Dermis blood vessel endothelial cell (primary cell): ENCODE results near the gene PITPNB. TPM values are rescaled to one million over a fixed set of nuclear protein-coding genes. Genes with fewer than 3 reads are reported as not detected.

Source experiments
- DNase-seq: peaks from one replicate; pipeline ENCODE4 v3.0.0; 2010
- total RNA-seq: library from RNA; depleted of rRNA; stranded (reverse); fragments of >200 nt; gene quantifications from 2 replicates; pipeline ENCODE4 v1.2.3, GENCODE V29; 2014

Gene PITPNB
- total RNA-seq, 1 donor from 2014 or later: 32.0 TPM

DNA sequence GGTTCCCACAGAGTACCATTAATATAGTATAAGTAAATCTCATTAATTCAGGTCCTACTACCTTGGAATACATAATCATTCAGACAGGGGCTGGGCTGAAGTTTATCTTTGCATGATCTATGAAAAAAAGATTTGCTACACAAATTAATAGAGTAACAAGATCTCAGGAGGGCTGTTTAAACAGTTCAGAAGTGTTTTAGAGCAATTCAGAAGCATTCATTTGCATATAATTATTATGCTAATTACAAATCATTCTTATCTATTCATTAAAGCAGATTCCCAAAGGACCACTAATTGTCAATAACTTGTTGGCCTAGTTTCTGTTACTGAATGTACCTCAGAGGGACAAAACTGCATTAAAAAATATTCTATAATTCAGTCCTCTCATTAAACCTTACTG lies 40.5 kb downstream of the PITPNB start:
- DNase-seq: no peak

DNA sequence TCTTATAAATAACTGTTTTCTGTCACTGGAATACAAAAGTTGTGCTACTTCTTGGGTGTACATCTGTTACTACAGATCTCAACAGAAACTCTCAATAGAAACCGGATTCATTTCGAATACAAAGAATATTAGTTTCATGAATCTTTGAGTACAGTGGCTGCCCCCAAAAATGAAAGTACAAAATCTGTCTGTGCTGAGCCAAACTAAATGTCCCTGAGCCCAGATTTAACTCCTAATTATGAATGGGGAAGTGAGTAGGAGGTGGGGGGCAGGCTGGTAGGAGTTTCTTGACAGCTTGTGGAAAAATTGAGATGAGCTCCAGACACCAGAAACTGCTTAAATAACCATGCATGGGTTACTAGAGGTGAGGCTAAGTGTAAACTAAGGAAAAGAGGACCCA lies 41.6 kb downstream of the PITPNB start:
- no peak for DNase-seq

DNA sequence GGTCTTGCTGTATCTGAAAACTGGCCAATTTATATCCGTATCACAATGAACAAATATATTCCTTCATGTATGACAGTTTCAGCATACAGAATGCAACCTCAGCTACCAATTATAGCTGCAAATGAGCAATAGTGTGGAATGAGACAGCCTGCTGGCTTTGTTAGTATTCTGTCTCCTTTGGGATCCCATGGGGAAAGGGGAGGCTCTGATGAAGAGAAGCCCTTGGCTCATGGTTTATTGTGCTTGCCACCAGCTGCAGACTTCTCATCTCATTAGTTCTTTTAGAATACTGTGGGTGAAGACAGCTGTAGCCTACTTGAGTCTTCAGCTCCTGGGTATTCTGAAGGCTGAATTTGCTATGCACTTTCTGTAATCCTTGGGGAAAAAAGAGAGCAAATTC lies 42.4 kb downstream of the PITPNB start:
- DNase-seq: no peak

DNA sequence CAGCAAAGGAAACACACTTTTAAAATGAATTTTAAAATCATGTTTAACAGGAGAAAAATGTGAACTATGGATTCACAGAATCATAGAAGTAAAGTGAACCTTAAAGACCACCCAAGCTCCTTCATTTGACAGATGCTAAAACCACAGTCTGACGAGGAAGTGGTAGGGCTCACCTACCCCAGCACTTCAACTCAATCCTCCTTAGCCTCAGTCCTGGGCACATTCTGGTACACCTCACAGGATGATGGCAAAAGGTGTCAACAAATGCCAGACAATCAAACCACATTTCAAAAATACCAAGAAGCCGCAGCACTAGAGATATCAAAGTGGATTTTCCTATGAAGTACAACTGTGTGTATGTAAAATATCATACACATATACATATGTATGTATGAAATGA lies 43.1 kb downstream of the PITPNB start:
- DNase-seq: no peak

DNA sequence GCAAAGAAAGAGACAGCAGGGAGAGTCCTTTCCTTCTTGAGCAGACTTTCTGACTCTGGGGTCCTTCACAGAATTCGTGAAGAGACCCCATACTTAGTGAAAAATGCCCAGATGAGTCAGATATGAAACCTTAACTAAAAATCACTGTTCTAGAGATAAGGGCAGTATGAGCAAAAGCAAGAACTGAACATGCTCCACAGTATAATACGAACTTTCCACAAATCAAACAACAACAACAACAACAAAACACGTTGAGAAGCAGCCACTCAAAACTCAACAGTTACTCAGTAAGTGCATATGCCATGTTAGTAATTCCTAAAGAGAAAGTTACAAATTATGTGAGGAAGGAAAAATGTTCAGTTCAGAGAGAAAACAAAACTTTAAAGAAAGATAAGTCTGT lies 44.3 kb downstream of the PITPNB start:
- DNase-seq: no peak

DNA sequence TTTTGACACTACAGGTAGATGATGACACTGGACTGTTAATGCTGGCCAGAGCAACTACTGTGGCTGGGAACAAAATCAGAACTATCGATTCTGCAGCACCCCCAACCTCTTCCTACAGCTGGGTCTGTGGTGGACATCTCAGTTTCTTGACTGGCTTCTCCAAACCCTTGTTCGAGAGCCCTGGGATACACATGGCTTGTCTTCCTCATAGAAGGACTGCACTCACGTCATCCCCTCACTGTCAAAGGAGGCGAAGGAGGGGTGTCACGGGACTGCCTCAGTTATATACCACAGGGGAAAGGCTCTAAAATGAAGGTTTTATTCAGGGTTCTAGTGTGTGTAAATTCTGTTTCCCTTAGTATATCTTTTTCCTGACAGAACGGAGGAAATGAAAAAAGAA lies 44.9 kb downstream of the PITPNB start:
- DNase-seq: no peak

DNA sequence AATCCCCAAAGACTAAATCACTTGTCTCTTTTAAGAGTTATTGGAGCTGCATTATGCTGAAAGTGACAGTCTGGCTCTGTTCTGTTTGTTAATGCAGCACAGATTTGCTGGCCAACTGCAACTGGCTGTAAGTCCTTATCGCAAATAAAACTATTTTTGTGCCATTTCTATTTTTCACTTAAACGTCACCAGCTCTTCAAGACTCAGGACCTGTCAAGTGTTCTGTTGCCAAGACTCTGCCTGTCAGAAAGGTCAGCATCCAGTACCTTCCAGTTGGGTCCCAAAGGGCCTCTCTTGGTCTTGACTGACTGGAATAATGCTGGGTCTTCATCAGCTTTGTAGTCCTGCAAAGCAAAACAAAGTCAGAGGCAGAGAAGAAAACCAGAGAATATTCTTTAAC lies 45.6 kb downstream of the PITPNB start:
- no peak for DNase-seq

DNA sequence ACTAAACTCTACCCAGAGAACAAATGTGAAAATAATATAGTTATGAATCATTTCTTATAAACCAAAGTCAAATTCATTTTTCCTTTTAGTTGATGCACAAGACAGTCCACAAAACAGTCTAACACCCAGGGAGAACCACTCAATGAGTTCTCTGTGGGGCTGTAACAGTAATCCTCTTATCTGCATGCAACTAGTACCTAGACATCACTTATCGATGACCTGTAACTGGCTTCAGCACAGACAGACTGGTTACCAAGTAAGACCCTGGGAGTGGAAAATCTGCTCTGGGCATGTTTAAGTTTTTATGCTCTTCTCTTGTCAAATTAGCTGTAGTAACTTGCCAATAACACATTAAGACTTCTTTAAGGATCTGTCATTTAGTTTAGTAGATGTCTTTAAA lies 46.6 kb downstream of the PITPNB start:
- no peak for DNase-seq

DNA sequence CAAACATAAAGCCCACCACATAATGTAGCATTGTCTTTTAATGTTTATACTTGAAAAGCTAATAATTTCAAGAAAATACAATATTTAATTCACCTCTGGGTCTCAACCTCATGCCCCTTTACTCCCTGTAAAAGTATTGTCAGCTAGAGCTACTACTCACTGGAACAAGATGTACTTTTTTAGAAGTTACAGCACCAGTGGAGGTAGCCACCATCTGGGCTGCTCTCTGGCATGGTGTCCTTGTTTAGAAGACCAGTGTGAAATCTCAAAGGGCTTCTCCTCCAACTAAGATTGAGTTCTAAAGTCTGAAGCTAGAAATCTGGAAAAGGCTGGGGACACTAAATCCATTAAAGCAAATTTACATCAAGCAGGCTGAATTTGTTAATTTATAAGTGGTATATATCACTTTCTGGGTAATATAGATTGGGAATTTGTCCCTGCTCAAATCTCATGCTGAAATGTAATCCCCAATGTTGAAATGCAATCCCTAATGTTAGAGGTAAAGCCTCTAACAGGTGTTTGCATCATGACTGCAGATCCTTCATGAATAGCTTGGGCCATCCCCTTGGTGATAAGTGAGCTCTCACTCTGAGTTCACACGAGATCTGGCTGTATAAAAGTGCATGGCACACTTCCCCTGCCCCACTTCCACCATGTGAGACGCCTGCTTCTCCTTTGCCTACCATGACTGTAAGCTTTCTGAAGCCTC lies 47.6 kb downstream of the PITPNB start:
- no peak for DNase-seq

DNA sequence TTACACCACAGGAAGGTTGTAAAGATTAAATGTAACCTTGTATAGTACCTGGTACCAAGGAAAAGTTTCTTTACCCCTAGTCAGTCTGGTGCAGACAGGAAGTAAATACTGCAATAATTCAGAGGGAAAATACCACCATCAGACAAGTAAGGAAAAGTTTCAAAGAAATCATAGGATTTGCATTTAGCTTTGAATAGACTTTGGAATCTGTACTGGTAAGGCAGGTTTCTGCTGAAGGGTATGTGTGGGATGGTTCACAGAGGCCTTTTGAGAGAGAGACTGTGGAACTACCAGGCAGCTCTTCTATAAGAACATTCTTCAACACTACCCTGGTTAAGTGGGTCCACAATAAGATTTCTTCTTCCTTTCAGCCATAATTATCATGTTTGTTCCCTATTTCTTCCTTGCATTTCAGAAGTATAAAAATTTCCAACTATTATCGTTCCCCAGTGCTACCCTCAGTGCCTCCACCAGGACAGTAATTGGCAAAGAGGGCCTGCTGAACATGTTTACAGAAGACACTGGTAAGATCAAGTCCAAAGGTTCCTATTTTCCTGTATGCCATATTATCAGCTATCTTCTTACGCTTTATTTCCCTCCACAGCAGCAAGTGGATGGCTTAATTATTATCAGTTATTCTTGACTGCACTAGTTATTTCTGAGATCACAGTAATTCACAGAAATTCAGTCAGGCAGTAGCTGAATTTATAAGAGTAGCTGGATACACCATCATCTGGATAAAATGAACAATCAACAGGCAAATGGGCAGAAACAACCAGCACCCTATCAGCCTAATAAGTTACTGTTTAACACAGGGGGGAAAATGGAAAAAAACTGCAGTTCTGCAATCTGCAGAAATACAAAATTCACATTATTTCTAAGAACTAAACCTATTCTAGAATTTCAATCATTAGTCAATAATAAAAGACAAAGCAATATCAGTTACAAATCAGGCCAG lies 48.5 kb downstream of the PITPNB start:
- DNase-seq: no peak

DNA sequence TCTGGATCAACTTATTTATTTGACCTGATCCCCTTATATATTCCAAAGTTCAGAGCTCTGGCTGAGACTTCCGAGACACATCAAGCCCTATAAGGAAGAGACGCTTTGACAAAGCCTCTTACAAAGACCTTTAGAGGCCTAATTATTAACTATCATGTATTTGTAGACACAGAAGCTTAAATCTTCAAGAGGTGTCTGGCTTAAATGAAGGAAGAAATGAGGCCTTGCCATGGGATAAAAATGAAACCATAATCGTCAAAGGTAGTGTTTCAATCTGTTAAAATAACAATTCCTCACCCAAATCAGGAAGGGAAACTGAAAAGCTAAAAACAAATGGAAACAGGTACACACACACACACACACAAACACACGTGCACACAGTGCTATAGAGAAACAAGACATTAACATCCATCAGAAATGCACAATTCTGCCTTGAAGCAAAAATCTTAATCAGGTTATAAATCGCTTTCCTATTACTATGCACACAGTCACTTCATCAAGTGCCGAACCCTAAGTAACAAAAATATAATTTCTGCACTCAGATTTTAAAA lies 50.2 kb downstream of the PITPNB start:
- no peak for DNase-seq

DNA sequence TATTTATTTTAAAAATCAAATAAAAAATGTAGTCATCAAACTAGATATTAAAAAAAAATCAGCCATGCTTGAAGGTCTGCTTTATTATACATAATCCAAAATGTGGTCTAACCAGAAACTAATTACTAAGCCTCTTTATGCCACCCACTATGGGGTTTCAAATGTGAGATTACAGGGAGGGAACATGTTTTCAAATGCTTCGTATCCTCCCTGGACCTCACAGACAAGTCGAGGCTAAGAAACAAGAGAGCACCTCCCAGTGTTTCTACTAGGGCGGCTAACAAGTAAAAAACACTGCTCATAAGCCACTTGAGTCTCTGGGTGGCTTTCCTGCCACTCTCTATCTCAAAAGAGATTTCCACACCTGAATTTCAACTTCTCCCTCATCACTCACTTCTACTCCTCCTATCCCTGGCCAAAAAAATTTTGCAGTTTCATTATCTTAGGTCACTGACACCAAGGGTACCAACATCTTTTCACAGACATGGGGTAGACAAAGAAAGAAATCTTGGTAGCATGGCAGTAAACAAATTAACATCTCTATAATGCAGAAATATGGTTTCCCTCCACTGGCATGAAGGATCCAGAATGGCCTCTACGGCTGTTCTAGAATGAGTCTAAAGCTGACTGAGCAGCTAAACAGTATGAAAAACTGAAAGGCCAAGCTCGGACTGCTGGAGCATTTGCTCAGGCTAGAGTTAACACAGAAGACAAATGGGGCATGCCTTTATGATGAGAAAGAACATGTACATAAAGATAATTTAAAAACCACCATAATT lies 50.9 kb downstream of the PITPNB start:
- no peak for DNase-seq

DNA sequence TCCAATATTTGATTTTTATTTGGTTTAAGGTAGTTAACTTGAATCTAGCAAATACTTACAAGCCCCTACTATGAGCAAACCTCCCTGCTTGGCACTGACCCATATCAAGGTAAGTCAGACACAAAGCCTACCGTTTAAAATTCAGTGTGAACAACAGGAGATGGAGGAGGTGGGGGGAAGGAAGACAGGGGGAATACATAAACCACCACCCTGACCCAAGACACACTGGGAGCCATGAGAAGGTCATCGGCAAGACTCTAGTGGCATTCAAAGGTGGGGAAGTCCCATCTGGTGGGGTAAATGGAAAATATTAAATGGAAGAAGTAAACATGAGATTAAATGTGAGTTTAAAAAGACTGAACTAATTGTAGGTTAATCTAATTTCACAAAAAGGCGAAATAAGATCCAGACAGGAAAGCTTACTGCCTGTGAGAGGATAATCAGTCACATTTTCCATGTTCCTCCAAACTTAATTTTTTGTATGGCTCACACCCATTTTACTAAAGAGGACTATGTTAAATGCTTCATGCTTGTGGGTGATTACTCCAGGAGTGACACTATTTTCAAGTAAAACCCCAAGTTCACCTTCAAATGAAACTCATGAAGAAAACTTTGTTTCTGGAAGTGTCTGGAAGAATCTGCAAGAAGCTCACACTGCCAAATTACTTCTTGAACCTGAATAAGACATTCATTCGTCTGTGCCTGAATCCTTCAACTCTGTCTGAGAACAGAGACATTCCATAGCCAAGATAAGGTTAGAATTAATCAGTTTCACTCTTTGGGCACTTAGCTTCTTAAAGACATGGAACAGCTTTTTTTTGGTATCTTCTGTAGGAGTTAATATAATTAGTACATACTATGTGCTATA lies 51.7 kb downstream of the PITPNB start:
- no peak for DNase-seq

DNA sequence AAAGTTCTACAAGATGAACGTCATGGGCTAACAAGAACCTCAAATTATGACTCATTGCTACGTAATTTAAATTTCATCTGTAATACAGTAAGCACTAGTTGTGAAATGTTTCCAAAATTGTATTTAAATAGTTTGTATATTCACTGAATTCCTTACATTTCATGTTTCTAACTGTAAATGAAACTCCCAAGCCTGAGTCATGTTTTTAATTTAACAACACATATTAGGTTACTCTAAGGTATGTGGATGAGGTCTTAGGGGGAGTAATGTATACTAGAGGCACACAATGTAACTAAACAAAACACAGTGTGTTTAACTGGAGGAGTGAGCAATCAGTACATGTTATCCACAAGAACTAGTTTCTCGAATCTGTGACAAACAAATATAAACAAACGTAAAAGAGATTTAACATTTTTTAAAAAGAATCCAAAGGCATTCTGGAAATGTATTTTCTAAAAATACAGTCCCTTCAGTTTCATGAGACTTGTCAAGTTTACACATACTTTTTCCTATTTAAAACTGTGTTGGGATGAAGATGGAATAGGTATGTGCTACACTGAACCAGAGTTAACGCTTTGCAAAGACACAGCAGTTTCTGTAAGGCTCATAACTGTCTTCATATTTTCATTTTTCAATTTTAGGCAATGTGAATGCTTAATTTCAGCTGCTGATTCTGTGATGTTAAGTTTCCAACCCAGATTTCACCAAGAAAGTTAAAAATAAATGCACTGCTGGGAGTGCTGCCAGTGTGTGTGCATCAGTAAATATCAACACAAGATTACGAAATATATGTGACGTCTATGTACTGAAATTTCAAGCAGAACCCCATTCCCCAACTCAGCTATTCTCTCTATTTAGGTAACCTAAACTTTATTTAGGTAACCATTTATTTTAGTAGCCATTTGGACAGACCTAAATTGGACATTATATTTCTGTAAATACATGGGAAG lies 52.6 kb downstream of the PITPNB start:
- DNase-seq: no peak

DNA sequence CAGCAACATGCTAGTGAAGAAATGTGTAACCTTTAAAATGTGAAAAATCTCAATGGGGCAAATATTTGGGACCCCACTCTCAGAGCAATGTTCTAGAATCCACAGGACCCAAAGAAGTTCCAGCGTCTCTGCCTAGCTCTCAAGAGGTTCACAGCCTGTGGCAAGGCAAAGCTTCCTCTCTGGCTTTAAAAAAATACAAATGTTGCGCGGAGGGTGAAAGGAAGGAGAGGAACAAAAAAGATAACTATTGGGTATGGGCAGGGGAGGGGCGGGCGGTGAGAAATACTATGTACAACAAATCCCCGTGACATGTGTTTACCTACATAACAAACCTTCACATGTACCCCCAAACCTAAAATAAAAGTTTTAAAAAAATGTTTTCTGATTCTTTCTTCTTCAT lies 53.6 kb downstream of the PITPNB start:
- DNase-seq: no peak

DNA sequence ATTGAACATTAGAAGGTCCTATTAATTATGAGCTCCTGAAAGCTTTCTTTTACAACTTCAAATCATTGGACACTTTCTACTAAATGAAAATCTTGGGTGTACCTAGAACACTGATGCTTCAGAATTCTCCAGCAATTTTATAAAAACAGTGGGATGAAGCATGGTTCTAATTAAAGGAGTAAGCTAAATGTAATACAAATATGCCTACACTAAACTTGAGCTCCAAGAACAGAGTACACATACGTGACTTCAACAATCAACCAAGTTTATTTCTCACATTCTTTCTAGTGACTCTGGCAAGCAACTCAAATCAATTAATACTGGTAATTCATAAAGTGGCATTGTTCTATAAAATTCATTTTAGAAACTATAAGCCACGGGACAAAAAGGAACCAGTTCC lies 55.5 kb downstream of the PITPNB start:
- no peak for DNase-seq

DNA sequence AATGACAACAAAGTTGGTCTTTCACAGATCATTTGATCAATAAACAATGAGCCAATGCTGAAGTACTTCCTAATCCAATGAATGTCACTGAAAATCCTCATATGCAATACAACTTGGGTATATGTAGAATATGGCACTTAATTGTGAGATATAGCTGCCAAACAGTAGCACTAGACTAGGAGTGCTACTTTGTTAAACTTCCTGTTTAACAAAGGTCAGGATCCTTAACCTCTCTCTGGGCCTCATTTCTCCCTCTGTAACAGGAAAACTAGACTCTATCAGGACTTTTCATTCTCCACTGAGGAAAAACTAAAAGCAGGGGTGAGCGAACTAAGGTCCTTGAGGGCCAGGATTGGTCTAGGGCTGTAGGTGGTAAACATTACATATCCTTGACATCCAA lies 56.1 kb downstream of the PITPNB start:
- peak; percentile 9 for DNase-seq

DNA sequence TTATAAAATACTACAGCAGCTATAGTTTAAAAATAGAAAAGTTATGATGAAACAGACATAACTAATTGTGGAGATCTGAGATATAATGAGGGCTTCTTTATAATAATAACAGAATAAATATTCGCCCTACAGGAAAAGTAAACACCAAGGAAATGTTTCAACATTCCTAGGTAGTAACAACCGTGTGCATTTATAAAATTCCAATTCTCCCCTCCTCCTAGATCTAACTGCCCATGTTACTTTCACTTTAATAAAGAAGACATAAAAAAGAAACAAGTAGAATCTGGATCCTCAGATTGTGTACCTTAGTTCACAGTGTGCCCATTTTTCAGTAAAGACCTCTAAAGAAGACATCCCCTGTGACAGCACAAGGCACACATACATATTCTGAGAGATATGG lies 59.7 kb downstream of the PITPNB start:
- no peak for DNase-seq

DNA sequence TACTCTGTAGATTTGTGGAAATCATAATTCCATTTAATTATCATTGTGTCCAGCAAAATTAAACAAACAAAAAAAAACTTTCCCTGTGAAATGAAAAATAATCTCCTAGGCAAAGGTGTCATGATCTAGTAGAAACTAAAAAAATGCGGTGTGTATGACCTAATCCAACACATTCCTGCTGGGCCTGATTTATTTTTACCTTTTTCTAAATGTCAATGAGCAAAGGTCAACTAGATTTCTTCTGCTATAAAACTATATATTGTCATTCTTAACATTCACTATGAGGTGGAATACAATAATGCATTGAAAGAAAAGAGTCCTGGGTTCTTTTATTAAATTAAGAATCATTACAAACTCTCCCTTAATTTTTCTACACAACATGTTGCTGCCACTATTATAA lies 60.4 kb downstream of the PITPNB start:
- DNase-seq: no peak

DNA sequence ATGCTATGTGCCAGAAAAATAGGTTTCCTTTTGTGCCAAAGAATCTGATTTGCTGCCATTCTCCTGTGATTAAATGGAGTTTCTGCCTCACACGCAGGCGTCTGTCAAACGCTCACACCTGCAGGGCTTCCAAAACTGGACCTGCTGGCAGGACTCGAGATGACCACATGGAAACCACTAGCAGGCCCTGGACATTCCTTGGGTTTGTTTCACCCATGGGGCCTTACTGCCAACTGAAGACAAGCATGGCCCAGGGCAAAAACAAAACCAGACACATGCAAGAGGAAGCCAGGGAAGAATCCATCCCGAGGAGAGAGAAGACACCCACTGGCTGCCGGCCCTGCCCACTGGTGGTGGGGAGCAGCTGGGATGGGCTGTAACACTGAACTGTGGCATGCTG lies 61.6 kb downstream of the PITPNB start:
- DNase-seq: no peak

DNA sequence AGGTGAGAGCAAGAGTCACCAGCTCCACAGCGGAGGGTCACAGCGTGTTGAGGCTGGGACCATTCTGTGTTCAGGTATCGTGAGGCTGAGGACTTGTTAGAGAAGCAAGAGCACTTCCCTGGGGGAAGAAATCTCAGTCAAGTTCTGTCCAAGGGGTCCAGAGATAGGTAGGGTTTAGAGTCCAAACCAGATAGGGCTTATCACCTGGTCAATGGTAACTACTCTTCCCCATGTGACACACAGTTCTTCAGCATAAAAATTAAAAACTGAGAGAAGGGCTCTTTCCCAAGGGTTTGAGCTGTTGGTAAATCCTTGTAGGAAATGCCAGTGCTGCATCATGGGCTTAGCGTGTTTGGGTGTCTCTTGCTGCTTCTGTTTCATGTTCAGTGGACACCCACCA lies 62.7 kb downstream of the PITPNB start:
- no peak for DNase-seq
